CD4-positive, alpha-beta T cell treated with Interleukin-17A for 4 hours (primary cell): ENCODE results near the gene MADCAM1.
"Not testable (repeated sequence)": the region's sequence is repeated elsewhere in the genome, so short reads cannot be mapped to it uniquely, and the experiment has no call there.

Source experiments
- DNase-seq: peaks from one replicate; pipeline ENCODE4 v3.0.0-alpha.2; 2020; ENCODE audit warnings: mixed read lengths

MADCAM1 gene

DNA sequence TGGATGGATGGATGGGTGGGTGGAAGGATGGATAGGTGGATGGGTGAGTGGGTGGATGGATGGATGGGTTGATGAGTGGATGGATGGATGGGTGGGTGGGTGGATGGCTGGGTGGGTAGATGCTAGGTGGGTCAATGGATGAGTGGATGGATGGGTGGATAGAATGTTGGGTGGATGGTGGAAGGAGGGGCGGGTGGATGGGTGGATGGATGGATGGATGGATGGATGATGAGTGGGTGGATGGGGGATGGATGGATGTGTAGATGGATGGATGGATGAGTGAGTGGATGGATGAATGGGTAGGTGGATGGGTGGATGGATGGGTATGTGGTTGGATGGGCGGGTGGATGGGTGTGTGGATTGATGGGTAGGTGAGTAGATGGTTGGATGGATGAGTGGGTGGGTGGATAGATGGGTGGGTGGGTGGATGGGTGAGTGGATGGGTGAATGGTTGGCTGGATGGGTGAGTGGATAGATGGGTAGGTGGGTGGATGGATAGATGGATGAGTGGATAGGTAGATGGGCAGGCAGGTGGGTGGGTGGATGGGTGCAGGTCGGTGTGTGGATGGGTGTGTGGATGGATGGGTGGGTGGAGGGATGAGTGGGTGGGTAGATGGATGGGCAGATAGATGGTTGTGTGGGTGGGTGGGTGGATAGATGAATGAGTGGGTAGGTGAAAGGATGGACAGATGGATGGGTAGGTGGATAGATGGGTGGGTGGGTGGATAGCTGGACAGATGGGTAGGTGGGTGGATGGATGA is 31.1 kb upstream of the MADCAM1 start:
- DNase-seq = no peak

DNA sequence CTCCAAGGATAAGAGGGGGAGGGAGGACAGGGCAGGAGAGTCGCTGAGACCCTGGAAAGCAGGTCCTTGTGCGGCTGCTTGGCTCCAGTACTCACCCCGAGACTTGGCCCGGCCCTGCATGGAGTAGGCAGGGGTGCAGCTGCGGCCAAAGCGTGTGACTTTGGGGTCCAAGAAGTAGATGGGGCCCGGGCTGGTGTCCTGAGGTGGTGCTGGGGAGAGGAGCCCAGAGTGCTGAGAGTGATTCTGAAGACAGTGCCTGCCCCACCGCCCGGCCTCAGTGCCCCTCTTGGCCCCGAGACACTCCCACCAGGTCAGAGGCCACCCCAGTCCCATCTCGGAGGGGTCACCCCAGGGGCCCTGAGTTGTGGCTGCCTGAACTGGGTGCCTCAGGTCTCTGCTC is 28.7 kb upstream of the MADCAM1 start:
- DNase-seq = no peak

DNA sequence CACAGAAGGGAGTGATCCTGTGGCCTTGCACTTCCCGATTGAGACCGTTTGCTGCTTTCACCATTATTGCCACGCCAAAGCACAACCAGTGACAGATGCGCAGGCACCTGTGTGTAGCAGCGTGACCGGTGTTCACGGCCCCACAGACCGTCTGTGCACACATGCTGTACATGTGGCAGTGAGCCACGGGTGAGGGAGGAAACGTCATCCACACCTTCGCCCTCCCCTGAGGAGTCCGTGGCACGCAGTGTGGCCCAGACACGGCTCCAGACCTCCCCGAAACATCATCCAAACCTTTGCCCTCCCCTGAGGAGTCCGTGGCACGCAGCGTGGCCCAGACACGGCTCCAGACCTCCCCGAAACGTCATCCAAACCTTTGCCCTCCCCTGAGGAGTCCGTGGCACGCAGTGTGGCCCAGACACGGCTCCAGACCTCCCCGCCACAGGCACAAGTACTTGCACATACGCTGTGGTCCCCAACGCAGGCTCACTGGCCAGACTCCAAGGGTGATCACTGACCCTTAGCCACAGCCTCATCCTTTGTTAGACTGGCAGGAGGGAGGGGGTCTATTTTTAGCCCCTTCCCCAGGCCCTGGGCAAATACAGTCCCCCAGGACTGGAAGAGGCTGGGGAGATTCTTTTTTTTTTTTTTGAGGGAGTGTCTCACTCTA is 27.6 kb upstream of the MADCAM1 start:
- no peak for DNase-seq

DNA sequence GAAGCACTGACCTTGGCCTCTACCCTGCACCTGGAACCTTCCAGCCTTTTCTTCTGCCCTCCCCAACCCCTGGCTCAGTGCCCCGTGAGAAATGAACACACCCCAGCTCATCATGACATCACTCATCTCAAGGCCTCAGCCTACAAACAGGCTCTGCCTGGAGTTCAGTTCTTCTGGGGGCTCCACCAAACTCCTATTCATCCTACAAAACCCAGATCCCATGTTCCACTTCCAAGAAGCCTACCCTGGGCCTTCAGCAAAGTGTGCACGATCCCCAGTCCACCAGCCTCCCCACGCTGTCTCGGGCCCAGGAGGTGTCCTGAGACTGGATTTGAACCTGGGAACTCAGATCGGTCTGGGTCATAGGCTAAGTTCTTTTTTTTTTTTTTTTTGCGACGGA is 26.5 kb upstream of the MADCAM1 start:
- DNase-seq = no peak

DNA sequence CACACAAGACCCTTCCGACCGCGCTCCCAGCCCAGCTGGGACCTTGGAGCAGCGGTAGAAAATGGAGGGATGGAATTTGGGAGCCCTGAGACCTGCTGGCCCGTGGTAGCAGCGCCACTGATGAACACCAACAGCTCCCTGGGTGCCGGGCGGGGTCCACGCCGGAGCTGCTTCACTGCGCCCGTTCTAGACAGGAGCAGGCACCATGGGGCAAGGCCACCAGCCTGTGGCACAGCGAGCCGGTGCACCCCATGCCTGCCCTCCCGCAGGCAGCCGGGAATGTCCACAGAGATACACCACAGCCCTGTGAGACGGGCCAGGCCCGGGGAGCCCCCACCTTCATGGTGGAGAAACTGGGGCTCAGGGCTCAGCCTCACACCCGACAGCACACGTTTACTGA is 25.6 kb upstream of the MADCAM1 start:
- no peak for DNase-seq

DNA sequence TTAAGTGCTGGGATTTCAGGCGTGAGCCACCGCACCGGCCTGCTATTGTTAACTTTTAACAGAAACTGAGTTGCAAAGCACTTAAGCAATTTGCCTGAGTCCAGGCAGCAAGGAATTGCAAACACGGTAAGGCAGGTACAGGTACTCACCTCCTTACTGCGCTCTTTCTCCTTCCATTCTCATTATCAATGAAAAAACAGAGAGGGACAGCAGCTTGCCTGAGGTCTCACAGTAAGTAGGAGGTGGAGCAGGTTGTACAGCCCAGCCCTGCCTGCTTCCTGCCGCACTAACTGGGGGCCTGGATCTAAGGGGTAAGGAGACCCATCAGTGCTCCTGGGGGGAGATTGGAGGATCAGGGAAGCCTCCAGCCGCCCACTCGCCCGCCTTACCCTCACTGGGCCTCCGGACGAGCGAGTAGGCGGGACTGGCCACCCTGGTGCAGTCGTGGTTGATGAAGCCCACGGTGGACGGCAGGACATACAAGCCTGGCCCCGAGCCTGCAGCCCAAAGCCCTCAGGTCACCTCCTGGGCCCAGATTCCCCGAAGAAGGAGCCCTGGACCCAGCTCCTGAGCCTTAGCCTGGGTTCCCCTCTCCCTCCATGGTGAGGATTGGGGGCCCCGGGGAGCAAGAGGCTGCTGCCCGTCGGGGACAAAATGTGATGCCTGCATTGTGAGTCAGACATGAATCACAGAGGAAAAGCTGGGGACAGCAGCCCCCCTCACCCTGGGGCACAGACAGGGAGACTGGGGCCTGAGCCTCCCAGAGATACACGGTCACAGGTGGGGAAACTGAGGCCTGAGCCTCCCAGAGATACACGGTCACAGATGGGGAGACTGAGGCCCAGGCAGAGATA is 24.1 kb upstream of the MADCAM1 start:
- DNase-seq = no peak

DNA sequence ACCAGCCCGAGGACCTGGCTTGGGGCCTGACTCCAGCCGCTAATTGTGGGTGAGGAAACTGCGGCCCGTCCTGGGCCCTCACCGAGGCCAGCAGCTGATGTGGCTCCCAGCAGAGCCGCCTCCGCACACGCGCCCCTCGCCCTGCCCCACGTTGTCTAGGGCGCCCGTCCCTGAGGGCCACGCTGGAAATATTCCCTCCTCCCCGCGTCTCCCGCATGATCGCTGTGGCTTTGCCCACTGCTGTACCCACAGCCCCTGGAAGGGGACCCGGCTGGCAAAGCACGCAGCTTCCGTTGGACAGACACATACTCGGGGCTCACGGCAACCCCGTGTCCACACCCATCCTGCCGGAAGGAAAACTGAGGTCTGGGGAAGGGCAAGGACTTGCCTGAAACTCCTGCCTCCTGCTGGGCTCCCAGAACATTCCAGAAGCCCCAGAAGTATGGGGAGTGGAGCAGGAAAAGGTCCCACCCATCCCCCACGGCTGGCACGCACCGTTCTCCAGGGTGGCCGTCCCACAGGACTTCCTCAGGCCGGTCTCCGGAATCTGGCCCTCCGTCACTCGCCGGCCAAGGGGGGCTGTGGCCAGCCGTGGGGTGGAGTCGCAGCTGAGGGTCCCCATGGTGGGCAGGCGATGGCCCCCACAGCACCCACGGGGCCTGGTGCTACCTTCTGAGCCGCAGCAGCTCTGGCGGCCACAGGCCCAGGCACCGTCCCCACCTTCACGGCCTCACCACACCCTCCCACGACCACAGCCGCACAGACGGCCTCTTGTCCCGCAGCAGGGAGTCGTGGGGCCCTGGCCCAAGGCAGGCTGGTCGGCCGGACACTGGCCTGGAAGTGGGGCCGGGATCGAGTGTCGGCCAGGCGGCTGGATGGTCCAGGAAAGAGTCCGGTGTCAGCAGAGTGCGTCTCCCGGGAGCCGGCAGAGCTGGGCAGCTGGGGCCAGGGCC is 21.9 kb upstream of the MADCAM1 start:
- no peak for DNase-seq

DNA sequence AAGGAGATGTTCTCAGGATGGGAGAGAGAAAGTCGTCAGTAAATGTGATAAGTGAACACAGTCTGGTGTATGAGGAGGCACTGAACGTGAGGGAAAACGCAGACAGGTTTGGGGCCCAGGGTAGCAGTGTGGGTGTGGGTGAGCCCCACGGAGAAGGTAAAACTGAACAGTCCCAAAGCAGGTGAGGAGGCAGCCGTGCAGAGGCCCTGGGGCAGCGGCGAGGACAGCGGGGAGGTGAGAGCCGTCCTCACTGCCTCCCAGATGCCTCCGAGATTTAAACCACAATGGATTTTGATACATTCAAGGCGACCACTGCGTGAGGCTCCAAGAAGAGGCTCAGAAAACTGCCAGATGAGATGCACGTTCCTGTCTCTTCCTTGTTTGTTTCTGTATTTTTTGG is 20.9 kb upstream of the MADCAM1 start:
- no peak for DNase-seq

DNA sequence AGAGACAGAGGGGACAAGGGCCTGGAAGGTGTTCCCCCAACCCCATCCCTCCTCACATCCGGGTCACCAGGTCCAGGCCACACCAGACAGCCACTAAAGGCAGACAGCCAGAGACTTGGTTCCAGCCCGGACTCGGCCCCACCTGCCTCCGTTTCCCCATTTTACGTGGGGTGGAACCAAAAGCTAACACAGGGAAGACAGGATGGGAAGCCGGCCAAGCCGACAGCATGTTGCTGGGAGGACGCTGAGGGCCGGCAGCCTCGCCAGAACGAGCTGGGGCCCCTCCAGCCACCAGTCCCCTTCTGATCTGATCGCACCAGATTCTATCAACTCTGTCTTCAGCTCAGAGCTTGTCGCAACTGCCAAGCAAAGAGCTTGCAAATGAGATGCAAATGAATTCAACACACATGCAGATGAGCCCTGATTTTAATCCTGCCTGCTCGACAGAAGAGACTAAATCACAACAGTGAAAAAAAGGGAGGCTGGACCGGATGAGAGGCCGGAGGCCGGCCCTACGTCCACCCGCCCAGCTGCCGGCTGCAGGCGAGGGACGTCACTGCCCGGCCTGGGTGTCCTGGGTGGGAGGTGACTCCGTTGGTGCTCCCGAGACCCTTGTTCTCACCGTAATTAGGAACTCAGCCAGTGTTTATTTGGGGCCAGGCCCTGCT is 17.9 kb upstream of the MADCAM1 start:
- no peak for DNase-seq

DNA sequence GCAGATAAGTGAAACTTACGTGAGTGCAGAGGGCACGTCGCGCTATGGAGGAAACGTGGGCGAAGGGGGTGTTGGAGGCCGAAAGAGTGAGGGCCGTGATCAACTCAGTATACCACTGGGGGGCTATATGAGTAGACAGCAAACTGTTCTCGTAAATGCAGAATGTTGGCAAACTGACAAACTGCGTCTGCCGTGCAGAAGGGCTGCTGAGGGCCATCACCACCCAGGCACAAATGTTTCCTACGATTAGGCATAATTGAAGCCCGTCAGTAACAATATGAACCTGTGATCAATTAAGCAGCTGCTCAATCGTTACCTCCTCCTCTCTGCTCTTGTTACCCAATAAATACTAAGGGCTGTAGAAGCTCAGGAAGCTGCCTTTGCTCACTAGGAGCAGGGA is 17.3 kb upstream of the MADCAM1 start:
- DNase-seq = no peak

DNA sequence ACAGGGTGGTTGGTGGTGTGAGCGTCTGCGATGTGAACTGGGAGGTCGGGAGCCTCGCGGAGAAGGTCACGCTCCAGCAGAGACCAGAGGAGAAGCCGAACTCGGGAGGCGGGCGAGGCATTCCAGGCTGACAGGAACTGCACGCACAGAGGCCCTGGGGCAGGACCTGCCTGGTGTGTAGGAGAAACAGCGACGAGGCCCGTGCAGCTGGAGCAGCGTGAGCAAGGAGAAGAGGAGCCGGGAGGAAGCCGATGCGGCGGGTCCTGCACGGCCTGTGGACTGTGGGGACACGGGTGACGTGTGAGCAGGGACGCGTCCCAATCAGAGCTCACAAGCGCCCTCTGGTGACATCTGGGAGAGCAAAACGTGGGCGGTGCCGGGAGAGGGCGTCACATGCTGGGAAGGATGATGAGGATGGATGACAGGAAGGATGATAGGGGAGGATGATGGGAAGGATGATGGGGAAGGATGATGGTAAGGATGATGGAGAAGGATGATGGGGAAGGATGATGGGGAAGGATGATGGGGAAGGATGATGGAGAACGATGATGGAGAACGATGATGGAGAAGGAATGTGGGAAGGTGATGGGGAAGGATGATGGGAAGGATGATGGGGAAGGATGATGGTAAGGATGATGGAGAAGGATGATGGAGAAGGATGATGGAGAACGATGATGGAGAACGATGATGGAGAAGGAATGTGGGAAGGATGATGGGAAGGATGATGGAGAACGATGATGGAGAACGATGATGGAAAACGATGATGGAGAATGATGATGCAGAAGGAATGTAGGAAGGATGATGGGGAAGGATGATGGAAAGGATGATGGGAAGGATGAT is 16.1 kb upstream of the MADCAM1 start:
- DNase-seq = peak; percentile 61

DNA sequence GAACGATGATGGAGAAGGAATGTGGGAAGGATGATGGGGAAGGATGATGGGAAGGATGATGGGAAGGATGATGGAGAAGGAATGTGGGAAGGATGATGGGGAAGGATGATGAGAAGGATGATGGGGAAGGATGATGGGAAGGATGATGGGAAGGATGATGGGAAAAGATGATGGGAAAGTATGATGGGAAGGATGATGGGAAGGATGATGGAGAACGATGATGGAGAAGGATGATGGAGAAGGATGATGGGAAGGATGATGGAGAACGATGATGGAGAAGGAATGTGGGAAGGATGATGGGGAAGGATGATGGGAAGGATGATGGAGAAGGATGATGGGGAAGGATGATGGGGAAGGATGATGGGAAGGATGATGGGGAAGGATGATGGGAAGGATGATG is 15.2 kb upstream of the MADCAM1 start:
- DNase-seq = not testable (repeated sequence)

DNA sequence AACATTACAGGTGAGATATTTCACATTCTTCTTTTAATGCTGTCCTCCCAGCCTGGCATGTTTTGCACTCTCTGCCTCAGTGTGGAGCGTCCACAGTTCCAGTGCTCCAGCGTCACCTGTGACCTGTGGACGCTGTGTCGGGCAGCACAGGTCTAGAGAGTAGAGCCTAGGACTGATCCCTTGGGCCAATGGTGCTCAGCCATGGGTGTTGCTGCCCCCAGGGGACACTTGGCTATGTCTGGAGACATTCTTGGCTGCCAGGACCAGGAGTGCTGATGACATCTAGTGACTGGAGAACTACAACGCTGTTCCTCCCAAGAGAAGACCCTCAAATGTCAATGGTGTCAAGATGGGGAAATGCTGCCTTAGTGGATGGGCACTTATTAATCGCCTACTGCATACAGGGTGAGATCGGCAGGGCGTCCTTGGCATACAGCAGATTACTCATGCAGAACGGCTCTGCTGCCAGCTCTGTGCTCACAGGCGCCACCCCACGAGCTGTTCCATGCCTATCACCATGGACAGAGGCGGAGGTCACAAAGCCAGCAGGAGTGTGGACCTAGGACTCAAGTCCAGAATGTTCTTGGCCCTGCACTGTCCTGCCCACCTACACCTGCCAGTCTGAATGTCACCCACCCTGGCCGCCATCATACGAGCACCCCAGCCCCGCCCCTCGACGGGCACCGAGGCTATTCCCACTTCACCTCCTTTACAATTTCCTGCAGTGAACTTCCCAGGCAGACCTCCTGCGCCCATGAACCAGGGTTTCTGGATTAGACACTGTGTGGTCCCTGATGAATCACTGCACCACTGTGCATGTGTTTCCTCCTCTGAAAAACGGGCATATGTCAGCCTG is 13.9 kb upstream of the MADCAM1 start:
- DNase-seq = no peak

DNA sequence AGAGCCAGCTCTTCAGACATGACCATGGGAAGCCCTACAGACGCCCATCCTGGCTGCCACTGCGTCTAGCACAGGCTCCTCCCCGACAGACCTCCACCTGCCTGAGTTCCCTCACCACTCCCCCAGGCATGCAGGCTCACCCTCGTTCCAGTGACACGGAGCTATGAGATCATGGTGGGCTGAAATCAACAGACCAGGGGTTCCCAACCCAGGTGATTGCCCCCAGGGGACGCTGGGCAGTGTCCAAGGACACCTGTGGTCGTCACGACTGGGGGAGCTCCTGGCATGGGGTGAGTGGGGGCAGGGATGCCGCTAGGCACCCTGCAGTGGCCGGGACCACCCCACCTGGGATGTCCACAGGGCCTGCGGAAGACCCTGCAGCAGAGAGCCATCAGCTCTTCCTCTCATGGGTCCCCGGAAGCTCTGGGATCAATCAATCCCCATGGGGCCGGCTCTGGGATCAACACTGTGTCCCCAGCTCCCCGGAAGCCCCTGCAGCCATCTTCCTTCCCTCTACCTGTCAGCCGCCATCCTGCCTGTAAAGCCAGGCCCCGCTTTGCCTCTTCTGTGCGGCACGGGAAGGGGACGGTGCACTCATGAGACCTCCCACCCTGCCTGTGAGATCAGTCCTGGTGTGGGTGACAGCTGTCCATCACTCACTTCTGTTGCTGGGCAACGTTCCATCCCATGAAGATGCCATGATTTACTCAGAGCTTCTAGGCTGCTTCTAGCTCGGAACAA is 12.8 kb upstream of the MADCAM1 start:
- DNase-seq = no peak

DNA sequence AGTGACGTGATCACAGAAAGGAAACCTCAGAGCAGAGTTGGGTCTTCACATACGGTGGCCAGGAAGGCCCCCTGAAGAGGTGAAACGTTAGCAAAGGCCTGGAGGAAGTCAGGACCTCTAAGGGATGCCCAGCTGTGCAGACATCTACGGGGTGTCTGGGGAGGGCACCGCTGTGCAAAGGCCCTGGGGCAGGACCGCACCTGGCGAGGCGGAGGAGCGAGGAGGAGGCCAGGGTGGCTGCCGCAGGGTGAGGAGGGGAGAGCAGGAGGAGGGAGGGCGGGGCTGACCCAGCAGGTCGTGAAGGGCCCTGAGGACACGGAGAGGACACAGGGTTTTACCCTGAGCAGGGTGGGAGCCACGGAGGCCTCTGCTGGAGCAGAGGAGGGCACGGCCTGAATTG is 11.8 kb upstream of the MADCAM1 start:
- no peak for DNase-seq

DNA sequence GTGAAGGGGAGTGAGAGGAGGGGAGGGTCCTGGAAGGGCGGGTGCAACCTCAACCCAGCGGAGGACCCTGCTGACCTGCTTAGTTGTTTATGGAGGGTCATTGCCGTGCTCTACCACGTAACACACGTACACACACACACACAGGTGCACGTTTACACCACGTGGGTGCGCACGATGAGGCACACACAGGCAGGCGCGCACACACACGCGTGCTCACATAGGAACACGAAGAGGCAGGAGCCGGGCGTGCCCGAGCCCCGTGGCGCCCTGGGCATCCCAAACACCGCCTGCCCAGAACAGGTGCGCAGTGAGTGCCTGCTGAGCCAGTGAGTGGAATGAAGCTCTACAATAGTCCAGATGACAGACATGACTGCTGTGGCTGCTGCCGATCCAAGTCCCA is 11.2 kb upstream of the MADCAM1 start:
- DNase-seq = no peak

DNA sequence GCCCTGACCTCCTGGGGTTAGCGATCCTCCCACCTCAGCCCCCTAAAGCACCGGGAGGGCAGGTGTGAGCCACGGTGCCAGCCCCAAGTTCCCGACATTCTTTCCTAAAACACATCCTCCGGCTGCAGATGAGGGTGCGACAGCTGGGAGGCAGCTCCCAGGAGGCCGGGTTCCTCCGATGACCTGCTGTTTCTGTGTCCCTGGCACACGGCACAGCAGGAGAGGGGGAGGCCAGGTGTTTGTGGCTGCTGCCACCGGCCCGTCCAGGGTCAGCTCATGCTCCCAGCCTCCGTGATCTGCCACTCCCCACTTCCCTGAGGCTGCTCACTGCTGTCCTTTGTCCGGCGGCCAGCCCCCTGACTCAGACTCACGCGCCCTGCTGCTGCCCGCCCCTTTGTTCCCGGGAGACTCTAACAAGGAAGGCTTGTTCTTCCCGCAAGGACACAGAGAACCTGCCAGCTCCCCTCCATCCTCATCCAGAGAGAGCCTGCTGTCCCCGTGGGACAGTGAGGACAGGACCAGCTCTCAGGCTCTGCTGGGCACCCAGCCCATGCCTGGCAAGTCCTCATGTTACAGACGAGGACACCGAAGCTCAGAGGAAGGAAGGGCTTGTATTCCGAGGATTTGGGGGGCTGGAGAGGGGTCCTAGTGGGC is 10.6 kb upstream of the MADCAM1 start:
- no peak for DNase-seq

DNA sequence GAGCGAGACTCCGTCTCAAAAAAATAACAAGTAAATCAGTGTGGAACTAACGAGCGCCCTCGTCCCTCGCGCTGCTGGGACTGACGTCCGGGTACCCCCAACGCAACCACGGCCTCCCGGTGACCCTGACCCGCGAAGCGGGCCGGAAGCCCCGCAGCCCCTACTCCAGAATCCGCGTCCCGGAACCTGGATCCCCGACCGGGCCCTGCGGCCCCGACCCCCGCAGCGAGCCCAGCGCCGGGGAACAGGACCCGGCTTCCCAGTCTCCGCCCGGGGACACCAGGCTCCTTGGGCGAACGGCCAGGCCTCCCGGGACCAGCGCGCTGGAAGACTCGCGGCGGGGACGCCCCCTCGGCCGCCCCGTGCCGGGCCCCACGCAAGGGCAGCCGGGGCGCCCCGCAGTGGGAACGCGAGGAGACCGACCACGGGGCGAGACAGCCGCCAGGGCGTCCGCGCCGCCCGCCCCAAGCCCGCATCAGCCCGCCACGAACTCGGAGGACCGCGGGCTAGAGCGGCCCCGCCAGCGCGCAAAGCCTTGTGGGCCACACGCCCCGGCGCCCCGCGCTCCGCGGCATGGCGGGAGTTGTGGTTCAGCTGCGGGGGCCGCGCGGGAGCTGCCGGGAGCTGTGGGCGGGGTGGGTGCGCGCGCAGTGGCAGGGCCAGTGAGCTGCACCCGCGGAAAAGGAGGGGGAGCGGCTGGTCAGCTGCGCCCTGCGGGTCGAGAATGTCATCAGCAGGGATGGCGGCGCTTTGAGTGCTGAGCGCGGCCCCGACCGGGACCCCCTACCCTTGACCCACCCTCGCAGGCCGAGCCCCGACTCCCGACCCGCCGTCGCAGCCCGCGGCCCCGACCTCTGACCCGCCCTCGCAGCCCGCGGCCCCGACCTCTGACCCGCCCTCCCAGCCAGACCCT is 7.5 kb upstream of the MADCAM1 start:
- peak; percentile 97 for DNase-seq
